Measurements from ENCODE around the gene NTRK1. TPM values are rescaled to one million over a fixed set of nuclear protein-coding genes. Genes with fewer than 3 reads are reported as not detected.

NTRK1 gene
- total and polyA plus RNA-seq, 4 donors, result 0.13 to 0.17 (median 0.14) TPM

GRCh38 chr1:156846643-156847042 is 14.0 kb upstream of the NTRK1 start:
- 88% methylated on average over 5 of the region's 5 CpGs for WGBS
- no peak overlapping the region for H3K9ac ChIP-seq (ENCODE audit: low read depth in 1 of 2, low read length in 2 of 2)

GRCh38 chr1:156847591-156848460 is 12.8 kb upstream of the NTRK1 start:
- WGBS, result 86% methylated on average over 7 of the region's 7 CpGs
- Histone ChIP-seq H3K27me3 (ENCODE audit: control insufficient read depth in 4 of 4, insufficient read depth in 4 of 4, low read length in 3 of 4) (peaks cover 0 to 9% (median 5%) of the 10 kb centered on the region in 4 donors), H3K36me3 (ENCODE audit: control insufficient read depth in 4 of 4, insufficient read depth in 3 of 4, low read depth in 1 of 4, low read length in 3 of 4) (no peaks in the 10 kb centered on the region), H3K4me3 (ENCODE audit: low read depth in 1 of 3, low read length in 3 of 3) (no peak overlapping the region), H3K9ac (ENCODE audit: low read depth in 1 of 2, low read length in 2 of 2) (no peak overlapping the region), H3K4me1 (ENCODE audit: control insufficient read depth in 4 of 4, insufficient read depth in 4 of 4, low read length in 3 of 4) (peaks cover 0 to 21% (median 13%) of the 10 kb centered on the region in 4 donors), H3K27ac (ENCODE audit: low read depth in 1 of 2, low read length in 2 of 2) (no peak overlapping the region), H3K9me3 (ENCODE audit: control insufficient read depth in 4 of 4, low read length in 3 of 4) (no peaks in the 10 kb centered on the region)
- no peak for DNase-seq (ENCODE audit: low spot score)
- TF ChIP-seq EGR1 (IDR thresholded peaks at IDR 0.05; ENCODE audit: low read depth in 2 of 2), result no peak
- no peak for TF ChIP-seq JUND (IDR thresholded peaks at IDR 0.05)
- TF ChIP-seq RXRA (IDR thresholded peaks at IDR 0.05), result no peak
- TF ChIP-seq MAX (IDR thresholded peaks at IDR 0.05), result no peak
- TF ChIP-seq FOXA1 (IDR thresholded peaks at IDR 0.05), result no peak
- TF ChIP-seq FOXA2 (IDR thresholded peaks at IDR 0.05), result no peak
- no peak for TF ChIP-seq REST (IDR thresholded peaks at IDR 0.05)
- TF ChIP-seq TAF1 (conservative IDR thresholded peaks at IDR 0.05), result no peak
- TF ChIP-seq YY1 (IDR thresholded peaks at IDR 0.05), result no peak
- TF ChIP-seq HNF4A (conservative IDR thresholded peaks at IDR 0.05), result no peak

More at GRCh38 chr1:156846643-156847042, 14.0 kb upstream of the NTRK1 start:
- Histone ChIP-seq H3K9me3 (ENCODE audit: control insufficient read depth in 4 of 4, low read length in 3 of 4) (no peaks in the 10 kb centered on the region), H3K27me3 (ENCODE audit: control insufficient read depth in 4 of 4, insufficient read depth in 4 of 4, low read length in 3 of 4) (peaks cover 0 to 9% (median 5%) of the 10 kb centered on the region in 4 donors), H3K4me3 (ENCODE audit: low read depth in 1 of 3, low read length in 3 of 3) (no peak overlapping the region), H3K27ac (ENCODE audit: low read depth in 1 of 2, low read length in 2 of 2) (no peak overlapping the region), H3K36me3 (ENCODE audit: control insufficient read depth in 4 of 4, insufficient read depth in 3 of 4, low read depth in 1 of 4, low read length in 3 of 4) (no peaks in the 10 kb centered on the region), H3K4me1 (ENCODE audit: control insufficient read depth in 4 of 4, insufficient read depth in 4 of 4, low read length in 3 of 4) (peaks cover 0 to 9% (median 6%) of the 10 kb centered on the region in 4 donors)
- no peak for DNase-seq (ENCODE audit: low spot score)
- no peak for TF ChIP-seq ATF3 (IDR thresholded peaks at IDR 0.05)
- no peak for TF ChIP-seq GABPA (IDR thresholded peaks at IDR 0.05 in 1 of 2, conservative IDR thresholded peaks at IDR 0.05 in 1 of 2)
- TF ChIP-seq JUND (IDR thresholded peaks at IDR 0.05), result no peak
- TF ChIP-seq HNF4A (conservative IDR thresholded peaks at IDR 0.05), result no peak
- TF ChIP-seq HNF4G (IDR thresholded peaks at IDR 0.05), result no peak
- TF ChIP-seq REST (IDR thresholded peaks at IDR 0.05), result no peak
- no peak for TF ChIP-seq ZBTB33 (IDR thresholded peaks at IDR 0.05)

Measured in liver (tissue), 9 donors.